Measurements from ENCODE around the gene PXDC1. TPM values are rescaled to one million over a fixed set of nuclear protein-coding genes. Genes with fewer than 3 reads are reported as not detected.

The PXDC1 gene
- total RNA-seq, 1 experiment from 2014 or later = 6.3 TPM

DNA sequence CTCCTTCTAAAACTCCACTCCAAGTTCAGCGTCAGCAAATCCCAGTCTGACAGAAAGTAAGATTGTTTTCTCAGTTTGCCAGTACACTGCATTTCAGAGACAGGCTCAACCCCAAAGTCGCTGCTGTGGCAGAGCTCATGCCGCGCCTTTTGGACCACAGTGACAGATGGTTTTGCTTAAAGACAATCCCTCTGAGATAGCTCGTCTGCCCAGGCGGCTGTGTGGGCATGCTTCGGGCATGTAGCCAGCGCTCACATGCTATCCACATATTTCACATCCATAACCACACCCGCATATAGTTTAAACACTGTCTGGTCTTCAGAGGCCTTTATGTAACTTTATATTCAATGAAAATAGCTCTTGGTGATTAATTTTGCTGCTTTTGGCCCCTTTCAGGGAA, 14.7 kb upstream of the PXDC1 start:
- Histone ChIP-seq H3K36me3 (ENCODE audit: control insufficient read depth in 1 of 2, insufficient read depth in 2 of 2, low read length in 2 of 2) (no peaks in the 10 kb centered on the region), H3K9me2 (ENCODE audit: insufficient read depth) (no peaks in the 10 kb centered on the region), H3K79me2 (ENCODE audit: insufficient read depth, low read length) (no peaks in the 10 kb centered on the region), H2AFZ (ENCODE audit: low read depth, low read length, poor library complexity, severe bottlenecking) (no peak overlapping the region), H3K27me3 (ENCODE audit: insufficient read depth, low read length) (no peaks in the 10 kb centered on the region), H3K9ac (ENCODE audit: low read length) (no peak overlapping the region), H3K9me3 (ENCODE audit: control insufficient read depth in 1 of 2, insufficient read depth in 1 of 2, low read depth in 1 of 2, low read length in 2 of 2) (no peaks in the 10 kb centered on the region), H3K4me2 (ENCODE audit: low read length) (no peak overlapping the region), H3K4me3 (replicated peaks in 1 of 2; ENCODE audit: low read depth in 1 of 2, low read length in 2 of 2) (no peak overlapping the region), H3K27ac (ENCODE audit: low read depth, low read length) (no peak overlapping the region), H4K20me1 (ENCODE audit: insufficient read depth) (no peaks in the 10 kb centered on the region), H3K4me1 (ENCODE audit: control insufficient read depth in 1 of 2, insufficient read depth in 2 of 2, low read length in 2 of 2) (no peaks in the 10 kb centered on the region)
- ChIA-PET RAD21 (ENCODE audit: low non-redundant PET in 1 of 2, low total read pairs in 2 of 2, uncharacterized antibody in 2 of 2, unreplicated experiment in 2 of 2) (no interaction called here), CTCF (no interaction called here), POLR2A (no interaction called here)
- ATAC-seq = no peak
- BruUV-seq (replicated peaks) = no TSS peak
- intact Hi-C loops (cut with micrococcal nuclease) = no loop called here
- DNase-seq (ENCODE audit: low read depth, low spot score) = no peak
- TF ChIP-seq RAD21 (IDR thresholded peaks at IDR 0.05; ENCODE audit: low read depth) (no peak), POLR2A (IDR thresholded peaks at IDR 0.05; ENCODE audit: borderline replicate concordance, extremely low read depth, insufficient read depth, insufficient read length) (no peak), POLR2AphosphoS5 (IDR thresholded peaks at IDR 0.05; ENCODE audit: low read depth, low read length) (no peak), ELF1 (IDR thresholded peaks at IDR 0.05; ENCODE audit: borderline replicate concordance, low read depth) (no peak), CBX3 (IDR thresholded peaks at IDR 0.05; ENCODE audit: low read depth) (no peak), CEBPB (IDR thresholded peaks at IDR 0.05; ENCODE audit: low read depth) (no peak), SRF (IDR thresholded peaks at IDR 0.05; ENCODE audit: low read depth) (no peak), SIN3A (IDR thresholded peaks at IDR 0.05; ENCODE audit: low read depth) (no peak), JUND (IDR thresholded peaks at IDR 0.05) (no peak), ZNF274 (IDR thresholded peaks at IDR 0.05; ENCODE audit: low read depth, low read length) (no peak), EZH2 (IDR thresholded peaks at IDR 0.05) (no peak), ZFX (IDR thresholded peaks at IDR 0.05) (no peak)
- TF ChIP-seq, protein P1, sequence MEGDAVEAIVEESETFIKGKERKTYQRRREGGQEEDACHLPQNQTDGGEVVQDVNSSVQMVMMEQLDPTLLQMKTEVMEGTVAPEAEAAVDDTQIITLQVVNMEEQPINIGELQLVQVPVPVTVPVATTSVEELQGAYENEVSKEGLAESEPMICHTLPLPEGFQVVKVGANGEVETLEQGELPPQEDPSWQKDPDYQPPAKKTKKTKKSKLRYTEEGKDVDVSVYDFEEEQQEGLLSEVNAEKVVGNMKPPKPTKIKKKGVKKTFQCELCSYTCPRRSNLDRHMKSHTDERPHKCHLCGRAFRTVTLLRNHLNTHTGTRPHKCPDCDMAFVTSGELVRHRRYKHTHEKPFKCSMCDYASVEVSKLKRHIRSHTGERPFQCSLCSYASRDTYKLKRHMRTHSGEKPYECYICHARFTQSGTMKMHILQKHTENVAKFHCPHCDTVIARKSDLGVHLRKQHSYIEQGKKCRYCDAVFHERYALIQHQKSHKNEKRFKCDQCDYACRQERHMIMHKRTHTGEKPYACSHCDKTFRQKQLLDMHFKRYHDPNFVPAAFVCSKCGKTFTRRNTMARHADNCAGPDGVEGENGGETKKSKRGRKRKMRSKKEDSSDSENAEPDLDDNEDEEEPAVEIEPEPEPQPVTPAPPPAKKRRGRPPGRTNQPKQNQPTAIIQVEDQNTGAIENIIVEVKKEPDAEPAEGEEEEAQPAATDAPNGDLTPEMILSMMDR (IDR thresholded peaks at IDR 0.05 in 2 of 3, conservative IDR thresholded peaks at IDR 0.05 in 1 of 3; ENCODE audit: borderline replicate concordance in 1 of 3, insufficient read depth in 1 of 3, low read depth in 2 of 3, low read length in 2 of 3) = no peak
- TF ChIP-seq, protein P2, sequence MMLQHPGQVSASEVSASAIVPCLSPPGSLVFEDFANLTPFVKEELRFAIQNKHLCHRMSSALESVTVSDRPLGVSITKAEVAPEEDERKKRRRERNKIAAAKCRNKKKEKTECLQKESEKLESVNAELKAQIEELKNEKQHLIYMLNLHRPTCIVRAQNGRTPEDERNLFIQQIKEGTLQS (IDR thresholded peaks at IDR 0.05) = no peak
- TF ChIP-seq, protein P3, sequence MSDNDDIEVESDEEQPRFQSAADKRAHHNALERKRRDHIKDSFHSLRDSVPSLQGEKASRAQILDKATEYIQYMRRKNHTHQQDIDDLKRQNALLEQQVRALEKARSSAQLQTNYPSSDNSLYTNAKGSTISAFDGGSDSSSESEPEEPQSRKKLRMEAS (IDR thresholded peaks at IDR 0.05) = no peak
- TF ChIP-seq, protein P4, sequence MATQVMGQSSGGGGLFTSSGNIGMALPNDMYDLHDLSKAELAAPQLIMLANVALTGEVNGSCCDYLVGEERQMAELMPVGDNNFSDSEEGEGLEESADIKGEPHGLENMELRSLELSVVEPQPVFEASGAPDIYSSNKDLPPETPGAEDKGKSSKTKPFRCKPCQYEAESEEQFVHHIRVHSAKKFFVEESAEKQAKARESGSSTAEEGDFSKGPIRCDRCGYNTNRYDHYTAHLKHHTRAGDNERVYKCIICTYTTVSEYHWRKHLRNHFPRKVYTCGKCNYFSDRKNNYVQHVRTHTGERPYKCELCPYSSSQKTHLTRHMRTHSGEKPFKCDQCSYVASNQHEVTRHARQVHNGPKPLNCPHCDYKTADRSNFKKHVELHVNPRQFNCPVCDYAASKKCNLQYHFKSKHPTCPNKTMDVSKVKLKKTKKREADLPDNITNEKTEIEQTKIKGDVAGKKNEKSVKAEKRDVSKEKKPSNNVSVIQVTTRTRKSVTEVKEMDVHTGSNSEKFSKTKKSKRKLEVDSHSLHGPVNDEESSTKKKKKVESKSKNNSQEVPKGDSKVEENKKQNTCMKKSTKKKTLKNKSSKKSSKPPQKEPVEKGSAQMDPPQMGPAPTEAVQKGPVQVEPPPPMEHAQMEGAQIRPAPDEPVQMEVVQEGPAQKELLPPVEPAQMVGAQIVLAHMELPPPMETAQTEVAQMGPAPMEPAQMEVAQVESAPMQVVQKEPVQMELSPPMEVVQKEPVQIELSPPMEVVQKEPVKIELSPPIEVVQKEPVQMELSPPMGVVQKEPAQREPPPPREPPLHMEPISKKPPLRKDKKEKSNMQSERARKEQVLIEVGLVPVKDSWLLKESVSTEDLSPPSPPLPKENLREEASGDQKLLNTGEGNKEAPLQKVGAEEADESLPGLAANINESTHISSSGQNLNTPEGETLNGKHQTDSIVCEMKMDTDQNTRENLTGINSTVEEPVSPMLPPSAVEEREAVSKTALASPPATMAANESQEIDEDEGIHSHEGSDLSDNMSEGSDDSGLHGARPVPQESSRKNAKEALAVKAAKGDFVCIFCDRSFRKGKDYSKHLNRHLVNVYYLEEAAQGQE (IDR thresholded peaks at IDR 0.05; ENCODE audit: low read depth) = no peak
- TF ChIP-seq, protein P5, sequence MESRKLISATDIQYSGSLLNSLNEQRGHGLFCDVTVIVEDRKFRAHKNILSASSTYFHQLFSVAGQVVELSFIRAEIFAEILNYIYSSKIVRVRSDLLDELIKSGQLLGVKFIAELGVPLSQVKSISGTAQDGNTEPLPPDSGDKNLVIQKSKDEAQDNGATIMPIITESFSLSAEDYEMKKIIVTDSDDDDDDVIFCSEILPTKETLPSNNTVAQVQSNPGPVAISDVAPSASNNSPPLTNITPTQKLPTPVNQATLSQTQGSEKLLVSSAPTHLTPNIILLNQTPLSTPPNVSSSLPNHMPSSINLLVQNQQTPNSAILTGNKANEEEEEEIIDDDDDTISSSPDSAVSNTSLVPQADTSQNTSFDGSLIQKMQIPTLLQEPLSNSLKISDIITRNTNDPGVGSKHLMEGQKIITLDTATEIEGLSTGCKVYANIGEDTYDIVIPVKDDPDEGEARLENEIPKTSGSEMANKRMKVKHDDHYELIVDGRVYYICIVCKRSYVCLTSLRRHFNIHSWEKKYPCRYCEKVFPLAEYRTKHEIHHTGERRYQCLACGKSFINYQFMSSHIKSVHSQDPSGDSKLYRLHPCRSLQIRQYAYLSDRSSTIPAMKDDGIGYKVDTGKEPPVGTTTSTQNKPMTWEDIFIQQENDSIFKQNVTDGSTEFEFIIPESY (IDR thresholded peaks at IDR 0.05; ENCODE audit: extremely low read depth, insufficient replicate concordance, low read length) = no peak
